Keratinocyte (primary cell): ENCODE data around the gene MGRN1. TPM values are rescaled to one million over a fixed set of nuclear protein-coding genes. Genes with fewer than 3 reads are reported as not detected.

Source experiments
- DNase-seq: peaks from one replicate; pipeline ENCODE4 v3.0.0-alpha.2; 2011; ENCODE audit warnings: low read depth, missing footprints, low spot score
- FAIRE-seq: peaks from 2 replicates; lab custom pipeline; 2011; peaks lifted over from hg19 to GRCh38; lab: Jason Lieb, UNC
- H2AFZ ChIP-seq: 2 replicates; pipeline ENCODE4 v1.6.0; 2012; ENCODE audit warnings: low read length, control low read depth, inconsistent platforms; ENCODE audit not compliant: control insufficient read depth
- H3K27ac ChIP-seq: 2 replicates; pipeline ENCODE4 v1.5.1; 2011; ENCODE audit warnings: low read length; ENCODE audit not compliant: control insufficient read depth, insufficient read depth
- H3K27me3 ChIP-seq: 3 replicates; pipeline ENCODE4 v1.6.0; 2011; ENCODE audit warnings: low read length; ENCODE audit not compliant: control insufficient read depth, insufficient read depth; ENCODE audit errors: extremely low read depth
- H3K36me3 ChIP-seq, 2 experiments: 2 replicates in 1 of 2; 3 replicates in 1 of 2; pipeline ENCODE4 v1.5.1; 2011; ENCODE audit warnings: low read length in 2 of 2, mild to moderate bottlenecking in 1 of 2; ENCODE audit not compliant: control insufficient read depth in 2 of 2, insufficient read depth in 2 of 2; ENCODE audit errors: extremely low read depth in 1 of 2
- H3K4me1 ChIP-seq: 3 replicates; pipeline ENCODE4 v1.5.1; 2011; ENCODE audit warnings: low read length; ENCODE audit not compliant: control insufficient read depth, insufficient read depth; ENCODE audit errors: extremely low read depth
- H3K4me2 ChIP-seq: 3 replicates; pipeline ENCODE4 v1.6.0; 2011; ENCODE audit warnings: low read depth, low read length; ENCODE audit not compliant: control insufficient read depth, insufficient read depth; ENCODE audit errors: extremely low read depth
- H3K4me3 ChIP-seq, 3 experiments: fragments of 200-600 bp in 1 of 3; sonication (generic) in 1 of 3; 2 replicates in 2 of 3; 3 replicates in 1 of 3; pipeline ENCODE4 v1.5.1; 2011 to 2016; ENCODE audit warnings: low read length in 3 of 3, mild to moderate bottlenecking in 3 of 3, control low read depth in 2 of 3, inconsistent platforms in 1 of 3, low read depth in 1 of 3, mixed read lengths in 1 of 3, mixed run types in 1 of 3, moderate library complexity in 1 of 3; ENCODE audit not compliant: control insufficient read depth in 2 of 3, insufficient read depth in 2 of 3; ENCODE audit errors: extremely low read depth in 1 of 3
- H3K79me2 ChIP-seq: 2 replicates; pipeline ENCODE4 v1.6.0; 2012; ENCODE audit warnings: low read length; ENCODE audit not compliant: control insufficient read depth, insufficient read depth
- H3K9ac ChIP-seq: 3 replicates; pipeline ENCODE4 v1.6.0; 2011; ENCODE audit warnings: low read length; ENCODE audit not compliant: control insufficient read depth, insufficient read depth; ENCODE audit errors: extremely low read depth
- H3K9me1 ChIP-seq: 3 replicates; pipeline ENCODE4 v1.6.0; 2011; ENCODE audit warnings: low read length; ENCODE audit not compliant: control insufficient read depth, insufficient read depth; ENCODE audit errors: extremely low read depth
- H3K9me3 ChIP-seq: 2 replicates; pipeline ENCODE4 v1.5.1; 2012; ENCODE audit warnings: low read depth, low read length; ENCODE audit not compliant: control insufficient read depth
- H4K20me1 ChIP-seq: 3 replicates; pipeline ENCODE4 v1.6.0; 2011; ENCODE audit warnings: low read length; ENCODE audit not compliant: control insufficient read depth, insufficient read depth; ENCODE audit errors: extremely low read depth
- CTCF ChIP-seq, 3 experiments: IDR thresholded peaks in 1 of 3; conservative IDR thresholded peaks in 1 of 3; optimal IDR thresholded peaks in 1 of 3; 2 replicates in 2 of 3; 3 replicates in 1 of 3; pipeline versions ENCODE3 to v1.5.1; 2011; ENCODE audit warnings: low read length in 3 of 3, mild to moderate bottlenecking in 3 of 3, moderate library complexity in 2 of 3, control low read depth in 1 of 3, inconsistent platforms in 1 of 3; ENCODE audit not compliant: insufficient read depth in 2 of 3; ENCODE audit errors: extremely low read depth in 1 of 3
- EZH2 ChIP-seq: IDR thresholded peaks from one replicate; pipeline ENCODE4 v1.6.1; 2012; ENCODE audit warnings: inconsistent platforms, mild to moderate bottlenecking, low read length, moderate library complexity
- dilution Hi-C: fragments of 300-500 bp; cut with MboI; formaldehyde crosslinking; loops from one replicate; pipeline ENCODE4 v1.7.0; 2020; ENCODE audit warnings: low sequenced_read_pairs; ENCODE audit not compliant: extremely low pct_ligation_motif_present
- polyA plus RNA-seq, 5 experiments: library from polyadenylated mRNA; depleted of rRNA in 3 of 5; stranded (reverse) in 3 of 5; stranded (forward) in 1 of 5; unstranded in 1 of 5; fragments of >200 nt; gene quantifications; 1 replicate in 1 of 5; 2 replicates in 3 of 5; 3 replicates in 1 of 5; pipeline versions ENCODE4 v1.2.1 to v1.2.3, GENCODE V29; 2011 to 2012; ENCODE audit warnings: missing spikeins in 2 of 5, low read depth in 1 of 5, low replicate concordance in 1 of 5

The MGRN1 gene
- polyA plus RNA-seq, 1 donor (not counting 4 experiments of a cell fraction or from before 2014, with no cell fraction given) = 1.9 TPM

GRCh38 chr16:4652561-4652960 lies 27.9 kb downstream of the MGRN1 start:
- H3K36me3 ChIP-seq = peaks cover 19 to 44% of the 10 kb centered on the region in 2 experiments
- no peak overlapping the region for H2AFZ ChIP-seq
- H3K9ac ChIP-seq = no peak overlapping the region
- no peaks in the 10 kb centered on the region for H3K4me1 ChIP-seq
- no peaks in the 10 kb centered on the region for H3K27me3 ChIP-seq
- dilution Hi-C loops = no loop called here
- H3K4me2 ChIP-seq = no peak overlapping the region
- FAIRE-seq = no peak
- no peak overlapping the region for H3K27ac ChIP-seq
- TF ChIP-seq CTCF (optimal IDR thresholded peaks at IDR 0.05 in 1 of 3, IDR thresholded peaks at IDR 0.05 in 1 of 3, conservative IDR thresholded peaks at IDR 0.05 in 1 of 3; ENCODE audit: extremely low read depth in 1 of 3, insufficient read depth in 2 of 3, low read length in 3 of 3) (no peak), EZH2 (no peak)
- no peaks in the 10 kb centered on the region for H3K9me3 ChIP-seq
- peaks cover 5% of the 10 kb centered on the region for H3K79me2 ChIP-seq
- DNase-seq = no peak
- H3K9me1 ChIP-seq = no peaks in the 10 kb centered on the region
- H3K4me3 ChIP-seq = no peak overlapping the region
- H4K20me1 ChIP-seq = no peaks in the 10 kb centered on the region

GRCh38 chr16:4654011-4654963 lies 29.7 kb downstream of the MGRN1 start:
- Histone ChIP-seq H3K36me3 (peaks cover 19 to 49% of the 10 kb centered on the region in 2 experiments), H3K79me2 (peaks cover 3% of the 10 kb centered on the region), H3K4me2 (no peak overlapping the region), H3K27me3 (no peaks in the 10 kb centered on the region), H3K9me3 (no peaks in the 10 kb centered on the region), H3K9me1 (no peaks in the 10 kb centered on the region), H4K20me1 (no peaks in the 10 kb centered on the region), H3K9ac (no peak overlapping the region), H3K4me1 (no peaks in the 10 kb centered on the region), H3K4me3 (no peak overlapping the region), H3K27ac (no peak overlapping the region), H2AFZ (no peak overlapping the region)
- FAIRE-seq (no peak), DNase-seq (no peak)
- dilution Hi-C loops = no loop called here
- TF ChIP-seq CTCF (optimal IDR thresholded peaks at IDR 0.05 in 1 of 3, IDR thresholded peaks at IDR 0.05 in 1 of 3, conservative IDR thresholded peaks at IDR 0.05 in 1 of 3; ENCODE audit: extremely low read depth in 1 of 3, insufficient read depth in 2 of 3, low read length in 3 of 3) = no peak
- TF ChIP-seq EZH2 = no peak
